Measurements from ENCODE around the gene HDAC7. TPM values are rescaled to one million over a fixed set of nuclear protein-coding genes. Genes with fewer than 3 reads are reported as not detected.
"Not testable (repeated sequence)": the region's sequence is repeated elsewhere in the genome, so short reads cannot be mapped to it uniquely, and the experiment has no call there.

HDAC7 gene
- total RNA-seq, 2 donors from 2014 or later: 27.3 to 29.7 TPM

GRCh38 chr12:47812797-47813510 is 6.7 kb downstream of the HDAC7 start:
- peak overlapping the region; percentile 90 for H3K27ac ChIP-seq
- no peaks in the 10 kb centered on the region for H3K36me3 ChIP-seq
- DNase-seq: peak; percentile 86
- H3K4me1 ChIP-seq: peaks cover 9% of the 10 kb centered on the region
- no peak for TF ChIP-seq CTCF (IDR thresholded peaks at IDR 0.05)
- H3K9ac ChIP-seq (ENCODE audit: low read depth in 2 of 2, low read length in 2 of 2): peak overlapping the region; percentile 72 to 80
- intact Hi-C loops (cut with DNase I): no loop called here
- no peaks in the 10 kb centered on the region for H3K27me3 ChIP-seq
- H3K4me3 ChIP-seq: peak overlapping the region; percentile 36
- no peaks in the 10 kb centered on the region for H3K9me3 ChIP-seq

- Histone ChIP-seq H3K9me3 (no peaks in the 10 kb centered on the region), H3K9ac (ENCODE audit: low read depth in 2 of 2, low read length in 2 of 2) (peak overlapping the region; percentile 61 to 72), H3K27ac (peak overlapping the region; percentile 90), H3K36me3 (no peaks in the 10 kb centered on the region), H3K4me3 (no peak overlapping the region), H3K4me1 (peaks cover 9% of the 10 kb centered on the region), H3K27me3 (no peaks in the 10 kb centered on the region)
- DNase-seq: no peak
- TF ChIP-seq CTCF (IDR thresholded peaks at IDR 0.05): no peak
- intact Hi-C loops (cut with DNase I): no loop called here
Observed at GRCh38 chr12:47811581-47812484, 7.9 kb downstream of the HDAC7 start.

- DNase-seq: no peak
- H3K36me3 ChIP-seq: no peaks in the 10 kb centered on the region
- intact Hi-C loops (cut with DNase I): no loop called here
- H3K9ac ChIP-seq (ENCODE audit: low read depth in 2 of 2, low read length in 2 of 2): peak overlapping the region in 1 of 2 donors; percentile 57
- H3K4me1 ChIP-seq: peaks cover 15% of the 10 kb centered on the region
- H3K9me3 ChIP-seq: no peaks in the 10 kb centered on the region
- H3K4me3 ChIP-seq: no peak overlapping the region
- no peak for TF ChIP-seq CTCF (IDR thresholded peaks at IDR 0.05)
- H3K27ac ChIP-seq: peak overlapping the region; percentile 90
- no peaks in the 10 kb centered on the region for H3K27me3 ChIP-seq
Observed at GRCh38 chr12:47811072-47811396, 8.7 kb downstream of the HDAC7 start.

- peak overlapping the region; percentile 90 for H3K27ac ChIP-seq
- H3K27me3 ChIP-seq; H3K9me3 ChIP-seq; intact Hi-C loops (cut with DNase I); H3K4me3 ChIP-seq; DNase-seq; H3K36me3 ChIP-seq: not testable (repeated sequence)
- peaks cover 14% of the 10 kb centered on the region for H3K4me1 ChIP-seq
- peak overlapping the region in 1 of 2 donors; percentile 45 for H3K9ac ChIP-seq (ENCODE audit: low read depth in 2 of 2, low read length in 2 of 2)
Observed at GRCh38 chr12:47809518-47809917, 10.2 kb downstream of the HDAC7 start.

- intact Hi-C loops (cut with DNase I): no loop called here
- DNase-seq: no peak
- Histone ChIP-seq H3K4me1 (peaks cover 10% of the 10 kb centered on the region), H3K4me3 (no peak overlapping the region), H3K27ac (peak overlapping the region; percentile 90), H3K9ac (ENCODE audit: low read depth in 2 of 2, low read length in 2 of 2) (peak overlapping the region; percentile 4 to 45), H3K27me3 (no peaks in the 10 kb centered on the region), H3K9me3 (no peaks in the 10 kb centered on the region), H3K36me3 (no peaks in the 10 kb centered on the region)
- no peak for TF ChIP-seq CTCF (IDR thresholded peaks at IDR 0.05)
Observed at GRCh38 chr12:47808574-47809365, 10.9 kb downstream of the HDAC7 start.
